AG09319 (cell line): ENCODE results near the gene RAD9A.
"Not testable (repeated sequence)": the region's sequence is repeated elsewhere in the genome, so short reads cannot be mapped to it uniquely, and the experiment has no call there.

Experiments
- DNase-seq: peaks from one replicate; pipeline ENCODE4 v3.0.0-alpha.2; 2010; ENCODE audit warnings: low read depth; ENCODE audit errors: extremely low read depth
- TF ChIP-seq, protein P1 (sequence below): IDR thresholded peaks from 2 replicates; pipeline ENCODE4 v1.5.1; 2011; ENCODE audit warnings: low read depth, mild to moderate bottlenecking, inconsistent platforms, low read length, moderate library complexity

Gene RAD9A

GRCh38 chr11:67420646-67421429 is 29.1 kb downstream of the RAD9A start:
- DNase-seq: peak; percentile 57
- TF ChIP-seq, protein P1, sequence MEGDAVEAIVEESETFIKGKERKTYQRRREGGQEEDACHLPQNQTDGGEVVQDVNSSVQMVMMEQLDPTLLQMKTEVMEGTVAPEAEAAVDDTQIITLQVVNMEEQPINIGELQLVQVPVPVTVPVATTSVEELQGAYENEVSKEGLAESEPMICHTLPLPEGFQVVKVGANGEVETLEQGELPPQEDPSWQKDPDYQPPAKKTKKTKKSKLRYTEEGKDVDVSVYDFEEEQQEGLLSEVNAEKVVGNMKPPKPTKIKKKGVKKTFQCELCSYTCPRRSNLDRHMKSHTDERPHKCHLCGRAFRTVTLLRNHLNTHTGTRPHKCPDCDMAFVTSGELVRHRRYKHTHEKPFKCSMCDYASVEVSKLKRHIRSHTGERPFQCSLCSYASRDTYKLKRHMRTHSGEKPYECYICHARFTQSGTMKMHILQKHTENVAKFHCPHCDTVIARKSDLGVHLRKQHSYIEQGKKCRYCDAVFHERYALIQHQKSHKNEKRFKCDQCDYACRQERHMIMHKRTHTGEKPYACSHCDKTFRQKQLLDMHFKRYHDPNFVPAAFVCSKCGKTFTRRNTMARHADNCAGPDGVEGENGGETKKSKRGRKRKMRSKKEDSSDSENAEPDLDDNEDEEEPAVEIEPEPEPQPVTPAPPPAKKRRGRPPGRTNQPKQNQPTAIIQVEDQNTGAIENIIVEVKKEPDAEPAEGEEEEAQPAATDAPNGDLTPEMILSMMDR: no peak

GRCh38 chr11:67421430-67422031 is 29.7 kb downstream of the RAD9A start:
- TF ChIP-seq, protein P1: no peak

GRCh38 chr11:67422891-67423290 is 31.1 kb downstream of the RAD9A start:
- DNase-seq: no peak
- TF ChIP-seq, protein P1: no peak

More at GRCh38 chr11:67421430-67422031, 29.7 kb downstream of the RAD9A start:
- DNase-seq: no peak

GRCh38 chr11:67423466-67423865 is 31.7 kb downstream of the RAD9A start:
- DNase-seq: no peak
- TF ChIP-seq, protein P1: no peak

- TF ChIP-seq, protein P1: no peak
- no peak for DNase-seq
Measured at GRCh38 chr11:67423891-67424613, 32.3 kb downstream of the RAD9A start.

- not testable (repeated sequence) for DNase-seq
Measured at GRCh38 chr11:67427364-67427859, 35.6 kb downstream of the RAD9A start.

GRCh38 chr11:67428052-67429001 is 36.5 kb downstream of the RAD9A start, which contains the start of gene RPS6KB2:
TSS of gene RPS6KB2 (plus strand) at chr11:67428494. CDS start at chr11:67428546, 52 bp downstream.
- peak; percentile 92 for DNase-seq
- TF ChIP-seq, protein P1: no peak
